Measurements from ENCODE around the gene KLF9.

DNA sequence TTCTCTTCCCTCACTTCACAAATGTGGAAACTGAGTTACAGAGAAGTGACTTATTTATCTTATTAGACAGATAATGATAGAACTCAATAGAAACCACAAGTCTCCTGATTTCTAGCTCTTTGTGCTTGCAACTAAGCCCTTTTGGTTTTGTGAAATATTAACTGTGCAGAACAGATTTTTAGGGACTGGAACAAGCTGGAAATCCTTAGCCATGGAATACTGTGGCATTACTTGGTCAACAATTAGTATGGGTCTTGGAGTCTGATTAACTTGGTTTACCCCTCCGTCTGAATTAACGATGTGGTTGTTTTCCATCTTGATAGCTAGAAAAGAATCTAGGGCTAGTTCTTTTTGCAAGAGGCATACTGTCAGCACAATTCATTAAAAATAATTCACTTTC, 584 bp upstream of the KLF9 start:
- TF ChIP-seq RAD21 (IDR thresholded peaks at IDR 0.05) (no peak), HNF4G (IDR thresholded peaks at IDR 0.05) (no peak), TAF1 (conservative IDR thresholded peaks at IDR 0.05) (no peak), RXRA (IDR thresholded peaks at IDR 0.05) (no peak)
- TF ChIP-seq, protein P1, sequence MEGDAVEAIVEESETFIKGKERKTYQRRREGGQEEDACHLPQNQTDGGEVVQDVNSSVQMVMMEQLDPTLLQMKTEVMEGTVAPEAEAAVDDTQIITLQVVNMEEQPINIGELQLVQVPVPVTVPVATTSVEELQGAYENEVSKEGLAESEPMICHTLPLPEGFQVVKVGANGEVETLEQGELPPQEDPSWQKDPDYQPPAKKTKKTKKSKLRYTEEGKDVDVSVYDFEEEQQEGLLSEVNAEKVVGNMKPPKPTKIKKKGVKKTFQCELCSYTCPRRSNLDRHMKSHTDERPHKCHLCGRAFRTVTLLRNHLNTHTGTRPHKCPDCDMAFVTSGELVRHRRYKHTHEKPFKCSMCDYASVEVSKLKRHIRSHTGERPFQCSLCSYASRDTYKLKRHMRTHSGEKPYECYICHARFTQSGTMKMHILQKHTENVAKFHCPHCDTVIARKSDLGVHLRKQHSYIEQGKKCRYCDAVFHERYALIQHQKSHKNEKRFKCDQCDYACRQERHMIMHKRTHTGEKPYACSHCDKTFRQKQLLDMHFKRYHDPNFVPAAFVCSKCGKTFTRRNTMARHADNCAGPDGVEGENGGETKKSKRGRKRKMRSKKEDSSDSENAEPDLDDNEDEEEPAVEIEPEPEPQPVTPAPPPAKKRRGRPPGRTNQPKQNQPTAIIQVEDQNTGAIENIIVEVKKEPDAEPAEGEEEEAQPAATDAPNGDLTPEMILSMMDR (IDR thresholded peaks at IDR 0.05; ENCODE audit: low read depth, low read length, missing input control) = no peak
- TF ChIP-seq, protein P2, sequence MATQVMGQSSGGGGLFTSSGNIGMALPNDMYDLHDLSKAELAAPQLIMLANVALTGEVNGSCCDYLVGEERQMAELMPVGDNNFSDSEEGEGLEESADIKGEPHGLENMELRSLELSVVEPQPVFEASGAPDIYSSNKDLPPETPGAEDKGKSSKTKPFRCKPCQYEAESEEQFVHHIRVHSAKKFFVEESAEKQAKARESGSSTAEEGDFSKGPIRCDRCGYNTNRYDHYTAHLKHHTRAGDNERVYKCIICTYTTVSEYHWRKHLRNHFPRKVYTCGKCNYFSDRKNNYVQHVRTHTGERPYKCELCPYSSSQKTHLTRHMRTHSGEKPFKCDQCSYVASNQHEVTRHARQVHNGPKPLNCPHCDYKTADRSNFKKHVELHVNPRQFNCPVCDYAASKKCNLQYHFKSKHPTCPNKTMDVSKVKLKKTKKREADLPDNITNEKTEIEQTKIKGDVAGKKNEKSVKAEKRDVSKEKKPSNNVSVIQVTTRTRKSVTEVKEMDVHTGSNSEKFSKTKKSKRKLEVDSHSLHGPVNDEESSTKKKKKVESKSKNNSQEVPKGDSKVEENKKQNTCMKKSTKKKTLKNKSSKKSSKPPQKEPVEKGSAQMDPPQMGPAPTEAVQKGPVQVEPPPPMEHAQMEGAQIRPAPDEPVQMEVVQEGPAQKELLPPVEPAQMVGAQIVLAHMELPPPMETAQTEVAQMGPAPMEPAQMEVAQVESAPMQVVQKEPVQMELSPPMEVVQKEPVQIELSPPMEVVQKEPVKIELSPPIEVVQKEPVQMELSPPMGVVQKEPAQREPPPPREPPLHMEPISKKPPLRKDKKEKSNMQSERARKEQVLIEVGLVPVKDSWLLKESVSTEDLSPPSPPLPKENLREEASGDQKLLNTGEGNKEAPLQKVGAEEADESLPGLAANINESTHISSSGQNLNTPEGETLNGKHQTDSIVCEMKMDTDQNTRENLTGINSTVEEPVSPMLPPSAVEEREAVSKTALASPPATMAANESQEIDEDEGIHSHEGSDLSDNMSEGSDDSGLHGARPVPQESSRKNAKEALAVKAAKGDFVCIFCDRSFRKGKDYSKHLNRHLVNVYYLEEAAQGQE (IDR thresholded peaks at IDR 0.05) = no peak

All from liver (tissue), 3 donors.